GM08714 (cell line): ENCODE measurements around the gene SLC27A6.
"Not testable (repeated sequence)": the region's sequence is repeated elsewhere in the genome, so short reads cannot be mapped to it uniquely, and the experiment has no call there.

ENCODE experiments used
- H3K4me3 ChIP-seq: fragments of 200-500 bp; sonication (Bioruptor generic); 2 replicates; pipeline ENCODE4 v1.5.1; 2014; ENCODE audit warnings: mild to moderate bottlenecking, low read length, inconsistent platforms
- ZNF274 ChIP-seq: IDR thresholded peaks from 2 replicates; pipeline ENCODE4 v1.6.1; 2012; ENCODE audit warnings: mild to moderate bottlenecking, low read depth, low read length

The SLC27A6 gene

GRCh38 chr5:128965011-128965637, at the start of gene SLC27A6:
SLC27A6 (plus strand) TSS chr5:128965488; CDS start chr5:128966138, 650 bp downstream.
- no peak for TF ChIP-seq ZNF274
- H3K4me3 ChIP-seq = no peak within 1 kb of the TSS

- no peak overlapping the region for H3K4me3 ChIP-seq
- TF ChIP-seq ZNF274 = no peak
Measured at GRCh38 chr5:128919542-128919941, 45.7 kb upstream of the SLC27A6 start.

- TF ChIP-seq ZNF274 = no peak
- H3K4me3 ChIP-seq = no peak overlapping the region
Measured at GRCh38 chr5:128920345-128921215, 44.7 kb upstream of the SLC27A6 start.

GRCh38 chr5:128924299-128924698, 41.0 kb upstream of the SLC27A6 start:
- no peak overlapping the region for H3K4me3 ChIP-seq
- TF ChIP-seq ZNF274 = no peak

GRCh38 chr5:128925973-128926372, 39.3 kb upstream of the SLC27A6 start:
- TF ChIP-seq ZNF274 = no peak
- H3K4me3 ChIP-seq = no peak overlapping the region

GRCh38 chr5:128927644-128928043, 37.6 kb upstream of the SLC27A6 start:
- no peak overlapping the region for H3K4me3 ChIP-seq
- TF ChIP-seq ZNF274 = no peak

GRCh38 chr5:128932232-128932631, 33.1 kb upstream of the SLC27A6 start:
- not testable (repeated sequence) for H3K4me3 ChIP-seq

GRCh38 chr5:128943100-128943499, 22.2 kb upstream of the SLC27A6 start:
- H3K4me3 ChIP-seq = not testable (repeated sequence)

GRCh38 chr5:128949847-128950546, 15.3 kb upstream of the SLC27A6 start:
- no peak overlapping the region for H3K4me3 ChIP-seq
- no peak for TF ChIP-seq ZNF274

- not testable (repeated sequence) for H3K4me3 ChIP-seq
Measured at GRCh38 chr5:128951301-128951700, 14.0 kb upstream of the SLC27A6 start.

- TF ChIP-seq ZNF274 = no peak
- no peak overlapping the region for H3K4me3 ChIP-seq
Measured at GRCh38 chr5:128956164-128956563, 9.1 kb upstream of the SLC27A6 start.

- TF ChIP-seq ZNF274 = no peak
- H3K4me3 ChIP-seq = no peak overlapping the region
Measured at GRCh38 chr5:128962211-128962610, 3.1 kb upstream of the SLC27A6 start.

GRCh38 chr5:128965638-128966302, 482 bp downstream of the SLC27A6 start:
- TF ChIP-seq ZNF274 = no peak

GRCh38 chr5:128966375-128966774, 1.1 kb downstream of the SLC27A6 start:
- TF ChIP-seq ZNF274 = no peak
- no peak overlapping the region for H3K4me3 ChIP-seq

More at GRCh38 chr5:128965638-128966302, 482 bp downstream of the SLC27A6 start:
- no peak overlapping the region for H3K4me3 ChIP-seq
